ENCODE results near the gene HSPB3.
"Not testable (repeated sequence)": the region's sequence is repeated elsewhere in the genome, so short reads cannot be mapped to it uniquely, and the experiment has no call there.

HSPB3 gene

GRCh38 chr5:54477941-54478478, 22.5 kb downstream of the HSPB3 start:
- in situ Hi-C loops (cut with MboI; ENCODE audit: low sequenced_read_pairs, unreplicated experiment) = loop anchor here (25.0 kb wide), 2 partner anchors 91 to 216 kb away; no protein-coding TSS in a partner anchor

GRCh38 chr5:54480296-54480695, 24.8 kb downstream of the HSPB3 start:
- in situ Hi-C loops (cut with MboI; ENCODE audit: low sequenced_read_pairs, unreplicated experiment) = loop anchor here (25.0 kb wide), 2 partner anchors 93 to 218 kb away; no protein-coding TSS in a partner anchor
- DNase-seq (ENCODE audit: low spot score) = no peak
- TF ChIP-seq CTCF (IDR thresholded peaks at IDR 0.05; ENCODE audit: borderline replicate concordance, control extremely low read depth, extremely low read depth, insufficient read depth, missing control alignments) = no peak

More at GRCh38 chr5:54477941-54478478, 22.5 kb downstream of the HSPB3 start:
- no peak for TF ChIP-seq CTCF (IDR thresholded peaks at IDR 0.05; ENCODE audit: borderline replicate concordance, control extremely low read depth, extremely low read depth, insufficient read depth, missing control alignments)
- no peak for DNase-seq (ENCODE audit: low spot score)

DNA sequence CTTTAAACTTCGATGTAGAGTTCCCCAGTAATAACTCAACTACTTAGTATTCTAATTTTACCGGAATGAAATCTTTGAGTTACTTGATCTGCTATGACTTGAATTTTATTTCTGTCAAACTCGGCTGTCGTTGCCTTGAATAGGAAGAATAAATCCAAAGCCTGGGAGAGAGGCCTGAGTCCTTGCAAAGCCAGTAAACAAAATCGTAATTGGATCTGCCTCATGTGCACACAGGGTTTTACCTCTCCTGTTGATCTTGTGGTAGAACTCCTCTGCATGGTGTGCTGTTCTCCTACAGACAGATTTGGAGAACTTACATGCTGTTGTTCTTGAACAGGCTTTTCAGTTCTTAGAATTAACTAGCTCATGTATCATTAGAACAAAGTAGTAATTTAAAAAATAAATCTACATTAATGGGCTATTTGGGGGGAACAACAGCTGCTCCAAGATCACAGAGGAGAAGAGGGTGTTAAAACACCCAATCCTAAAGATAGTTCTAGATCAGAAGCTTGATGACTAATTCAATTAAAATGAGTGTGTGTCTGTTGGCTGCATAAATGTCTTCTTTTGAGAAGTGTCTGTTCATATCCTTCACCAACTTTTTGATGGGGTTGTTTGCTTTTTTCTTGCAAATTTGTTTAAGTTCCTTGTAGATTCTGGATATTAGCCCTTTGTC, 28.9 kb downstream of the HSPB3 start:
- in situ Hi-C loops (cut with MboI; ENCODE audit: low sequenced_read_pairs, unreplicated experiment) = loop anchor here (25.0 kb wide), 2 partner anchors 97 to 222 kb away; no protein-coding TSS in a partner anchor
- no peak for DNase-seq (ENCODE audit: low spot score)
- no peak for TF ChIP-seq CTCF (IDR thresholded peaks at IDR 0.05; ENCODE audit: borderline replicate concordance, control extremely low read depth, extremely low read depth, insufficient read depth, missing control alignments)

GRCh38 chr5:54485659-54486058, 30.2 kb downstream of the HSPB3 start:
- DNase-seq (ENCODE audit: low spot score) = not testable (repeated sequence)
- in situ Hi-C loops (cut with MboI; ENCODE audit: low sequenced_read_pairs, unreplicated experiment) = loop anchor here (25.0 kb wide), 2 partner anchors 98 to 223 kb away; no protein-coding TSS in a partner anchor

DNA sequence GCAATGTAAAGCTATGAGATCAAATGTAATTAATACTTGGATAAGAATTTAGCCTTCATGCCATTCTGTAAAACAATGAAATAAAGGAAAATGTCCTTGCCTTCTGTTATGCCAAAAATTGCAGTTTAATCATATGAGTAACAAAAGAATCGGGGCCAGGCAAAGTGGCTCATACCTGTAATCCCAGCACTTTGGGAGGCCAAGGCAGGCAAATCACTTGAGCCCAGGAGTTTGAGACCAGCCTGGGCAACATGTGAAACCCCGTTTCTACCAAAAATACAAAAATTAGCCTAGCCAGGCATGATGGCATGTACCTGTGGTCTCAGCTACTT, 34.1 kb downstream of the HSPB3 start:
- in situ Hi-C loops (cut with MboI; ENCODE audit: low sequenced_read_pairs, unreplicated experiment) = loop anchor here (25.0 kb wide), 2 partner anchors 102 to 227 kb away; no protein-coding TSS in a partner anchor
- not testable (repeated sequence) for DNase-seq (ENCODE audit: low spot score)

- in situ Hi-C loops (cut with MboI; ENCODE audit: low sequenced_read_pairs, unreplicated experiment) = loop anchor here (25.0 kb wide), 2 partner anchors 104 to 229 kb away; no protein-coding TSS in a partner anchor
Observed at GRCh38 chr5:54491326-54491725, 35.8 kb downstream of the HSPB3 start.

DNA sequence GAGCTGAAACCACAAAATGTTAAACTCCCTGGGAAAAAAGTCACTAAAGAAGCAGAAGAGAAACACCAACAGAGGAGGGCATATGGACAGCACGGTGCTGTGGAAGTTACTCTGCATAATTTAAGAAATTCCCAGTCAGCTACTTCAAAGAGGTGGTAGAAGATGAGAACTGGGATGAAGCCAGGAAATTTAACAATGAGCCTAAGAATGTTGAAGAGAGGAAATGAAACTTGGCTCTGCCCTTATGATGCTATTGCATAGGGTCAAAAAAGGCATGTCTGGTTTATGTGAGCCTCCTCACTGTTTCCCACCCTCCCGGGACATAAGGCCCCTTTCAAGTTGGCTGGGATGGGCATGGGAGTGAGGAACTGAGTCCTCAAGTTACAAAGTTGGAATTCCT, 36.7 kb downstream of the HSPB3 start:
- in situ Hi-C loops (cut with MboI; ENCODE audit: low sequenced_read_pairs, unreplicated experiment) = loop anchor here (25.0 kb wide), 2 partner anchors 105 to 230 kb away; no protein-coding TSS in a partner anchor
- no peak for TF ChIP-seq CTCF (IDR thresholded peaks at IDR 0.05; ENCODE audit: borderline replicate concordance, control extremely low read depth, extremely low read depth, insufficient read depth, missing control alignments)
- DNase-seq (ENCODE audit: low spot score) = no peak

More at GRCh38 chr5:54491326-54491725, 35.8 kb downstream of the HSPB3 start:
- TF ChIP-seq CTCF (IDR thresholded peaks at IDR 0.05; ENCODE audit: borderline replicate concordance, control extremely low read depth, extremely low read depth, insufficient read depth, missing control alignments) = no peak
- no peak for DNase-seq (ENCODE audit: low spot score)
